CD14-positive monocyte (primary cell): Measurements from ENCODE around the gene STXBP2. TPM values are rescaled to one million over a fixed set of nuclear protein-coding genes. Genes with fewer than 3 reads are reported as not detected.

Source experiments
- DNase-seq, 3 donors: peaks; one replicate each; pipeline ENCODE4 v3.0.0-alpha.2; 2011 to 2022
- H2AFZ ChIP-seq: 2 replicates; pipeline ENCODE4 v1.6.0; 2012; ENCODE audit warnings: mild to moderate bottlenecking, low read depth, low read length, inconsistent platforms; ENCODE audit not compliant: insufficient read depth, poor library complexity, severe bottlenecking
- H3K27ac ChIP-seq, 2 donors: 1 replicate in 1 of 2; 2 replicates in 1 of 2; pipeline ENCODE4 v1.5.1; 2012 to 2013; ENCODE audit warnings: low read length in 2 of 2, control low read depth in 1 of 2, inconsistent platforms in 1 of 2, low read depth in 1 of 2, mild to moderate bottlenecking in 1 of 2
- H3K27me3 ChIP-seq, 2 donors: one replicate each; pipeline versions ENCODE4 v1.6.0 to v1.6.1; 2011 to 2013; ENCODE audit warnings: low read length in 2 of 2; ENCODE audit not compliant: control insufficient read depth in 2 of 2, insufficient read depth in 2 of 2
- H3K36me3 ChIP-seq, 2 donors: replicated peaks in 1 of 2; 1 replicate in 1 of 2; 2 replicates in 1 of 2; pipeline versions ENCODE4 v1.5.1 to v1.6.1; 2012 to 2013; ENCODE audit warnings: low read length in 2 of 2, control low read depth in 1 of 2, inconsistent platforms in 1 of 2, mild to moderate bottlenecking in 1 of 2; ENCODE audit not compliant: insufficient read depth in 2 of 2, control insufficient read depth in 1 of 2
- H3K4me1 ChIP-seq, 2 donors: 1 replicate in 1 of 2; 2 replicates in 1 of 2; pipeline versions ENCODE4 v1.5.1 to v1.6.1; 2012 to 2013; ENCODE audit warnings: low read length in 2 of 2, control low read depth in 1 of 2, inconsistent platforms in 1 of 2, mild to moderate bottlenecking in 1 of 2, moderate library complexity in 1 of 2; ENCODE audit not compliant: insufficient read depth in 2 of 2, control insufficient read depth in 1 of 2
- H3K4me2 ChIP-seq: replicated peaks from 2 replicates; pipeline ENCODE3; 2012; ENCODE audit warnings: low read length, moderate library complexity, mild to moderate bottlenecking; ENCODE audit not compliant: poor library complexity, severe bottlenecking; ENCODE audit errors: extremely low read depth
- H3K4me3 ChIP-seq, 3 experiments: fragments of 200-600 bp in 1 of 3; sonication (generic) in 1 of 3; replicated peaks in 1 of 3; 1 replicate in 2 of 3; 2 replicates in 1 of 3; pipeline ENCODE4 v1.5.1; 2011 to 2013; ENCODE audit warnings: low read length in 3 of 3, mild to moderate bottlenecking in 3 of 3, control low read depth in 2 of 3, low read depth in 2 of 3, inconsistent platforms in 1 of 3, moderate library complexity in 1 of 3
- H3K79me2 ChIP-seq: 2 replicates; pipeline ENCODE4 v1.6.0; 2012; ENCODE audit warnings: mild to moderate bottlenecking, control low read depth, inconsistent platforms, low read length, moderate library complexity; ENCODE audit not compliant: insufficient read depth
- H3K9ac ChIP-seq: 2 replicates; pipeline ENCODE4 v1.6.0; 2017; ENCODE audit warnings: low read length, mild to moderate bottlenecking; ENCODE audit not compliant: insufficient read depth, poor library complexity, severe bottlenecking
- H3K9me3 ChIP-seq, 2 donors: replicated peaks in 1 of 2; 1 replicate in 1 of 2; 2 replicates in 1 of 2; pipeline versions ENCODE4 v1.5.1 to v1.6.1; 2012 to 2013; ENCODE audit warnings: low read length in 2 of 2, control low read depth in 1 of 2; ENCODE audit not compliant: control insufficient read depth in 1 of 2, insufficient read depth in 1 of 2
- H4K20me1 ChIP-seq: 2 replicates; pipeline ENCODE4 v1.6.0; 2012; ENCODE audit warnings: mild to moderate bottlenecking, low read length, control low read depth, moderate library complexity; ENCODE audit not compliant: insufficient read depth
- H3K27ac Mint-ChIP-seq, 7 donors: one replicate each; pipeline ENCODE4 v1.8.0; 2020; ENCODE audit warnings: mild to moderate bottlenecking in 7 of 7, mixed read lengths in 7 of 7, moderate library complexity in 6 of 7, inconsistent platforms in 2 of 7
- H3K27me3 Mint-ChIP-seq, 3 donors: one replicate each; pipeline ENCODE4 v1.8.0; 2021 to 2022; ENCODE audit warnings: low read depth in 3 of 3, mild to moderate bottlenecking in 3 of 3, mixed read lengths in 3 of 3, moderate library complexity in 3 of 3, inconsistent platforms in 1 of 3
- H3K36me3 Mint-ChIP-seq, 2 donors: one replicate each; pipeline ENCODE4 v1.8.0; 2020; ENCODE audit warnings: mixed read lengths in 2 of 2, inconsistent platforms in 1 of 2, mild to moderate bottlenecking in 1 of 2
- H3K4me1 Mint-ChIP-seq: one replicate; pipeline ENCODE4 v1.8.0; 2020; ENCODE audit warnings: mild to moderate bottlenecking, mixed read lengths
- H3K4me3 Mint-ChIP-seq, 2 donors: one replicate each; pipeline ENCODE4 v1.8.0; 2020; ENCODE audit warnings: mild to moderate bottlenecking in 2 of 2, mixed read lengths in 2 of 2, moderate library complexity in 1 of 2
- H3K9me3 Mint-ChIP-seq, 7 donors: one replicate each; pipeline ENCODE4 v1.8.0; 2020 to 2022; ENCODE audit warnings: mixed read lengths in 7 of 7, mild to moderate bottlenecking in 6 of 7, moderate library complexity in 6 of 7, inconsistent platforms in 2 of 7
- CTCF ChIP-seq: fragments of 200-600 bp; IDR thresholded peaks from one replicate; pipeline ENCODE4 v1.8.0; 2022; ENCODE audit warnings: antibody characterized with exemption, mild to moderate bottlenecking
- WGBS: methylation state at CpG from one replicate; pipeline ENCODE4 v1.1.5; 2013; ENCODE audit warnings: missing lambda C conversion rate; ENCODE audit not compliant: insufficient coverage; 5-methylcytosine and 5-hydroxymethylcytosine counted together
- intact Hi-C, 2 donors: fragments of 100-400 bp; cut with micrococcal nuclease; formaldehyde crosslinking; loops; one replicate each; pipeline versions ENCODE4 v1.15.0 to v1.15.1; 2023
- polyA plus RNA-seq, 3 donors: library from polyadenylated mRNA; depleted of rRNA in 1 of 3; unstranded in 2 of 3; stranded (reverse) in 1 of 3; fragments of 300-500 nt in 2 of 3; fragments of >200 nt in 1 of 3; fragmentation: Illumina TruSeq in 2 of 3; gene quantifications; 1 replicate in 2 of 3; 2 replicates in 1 of 3; pipeline ENCODE4 v1.2.3, GENCODE V29; 2012 to 2021

Gene STXBP2
- polyA plus RNA-seq, 3 donors: 249 to 846 (median 327) TPM

- Histone ChIP-seq H3K4me1 (peaks cover 66 to 78% of the 10 kb centered on the region in 2 donors), H3K79me2 (peaks cover 92% of the 10 kb centered on the region), H3K4me3 (peak overlapping the region in 2 of 3 experiments; percentile 7 to 96), H3K27me3 (no peaks in the 10 kb centered on the region), H3K9me3 (no peaks in the 10 kb centered on the region), H3K4me2 (peak overlapping the region; percentile 97), H3K36me3 (peaks cover 12 to 22% of the 10 kb centered on the region in 2 donors), H3K27ac (peak overlapping the region; percentile 76 to 96), H3K9ac (peak overlapping the region; percentile 98), H4K20me1 (peaks cover 23% of the 10 kb centered on the region), H2AFZ (no peak overlapping the region)
- WGBS: 60% methylated on average over 19 of the region's 22 CpGs
- TF ChIP-seq CTCF: no peak
- Mint-ChIP-seq H3K9me3 (no peaks in the 10 kb centered on the region), H3K4me1 (peaks cover 62% of the 10 kb centered on the region), H3K27ac (peak overlapping the region; percentile 93 to 99 (median 98)), H3K36me3 (peaks cover 14 to 36% of the 10 kb centered on the region in 2 donors), H3K4me3 (peak overlapping the region; percentile 69 to 71), H3K27me3 (peaks cover 0 to 2% (median 0%) of the 10 kb centered on the region in 3 donors)
- peak in 1 of 3 donors; percentile 11 for DNase-seq
- intact Hi-C loops: loop anchor here (2.0 to 5.0 kb wide), 4 partner anchors 33 to 119 kb away; partner anchors contain the start of gene STXBP2 (in 2 of the 2)
These were observed 43.1 kb downstream of the STXBP2 start for GRCh38 chr19:7679771-7680605.

GRCh38 chr19:7680606-7681339 lies 43.9 kb downstream of the STXBP2 start, which contains the start of gene TRAPPC5:
TSS of gene TRAPPC5 (plus strand) at chr19:7680833. CDS start at chr19:7682254, 1,421 bp downstream.
- Mint-ChIP-seq H3K4me3 (peak within 1 kb of the TSS; percentile 89 to 92), H3K36me3 (peaks cover 20 to 44% of the 10 kb centered on the region in 2 donors), H3K27ac (peak within 1 kb of the TSS; percentile 95 to 99 (median 98)), H3K27me3 (peaks cover 0 to 2% (median 0%) of the 10 kb centered on the region in 3 donors), H3K9me3 (no peaks in the 10 kb centered on the region), H3K4me1 (peaks cover 61% of the 10 kb centered on the region)
- H3K36me3 ChIP-seq: peaks cover 12 to 30% of the 10 kb centered on the region in 2 donors
- H3K27me3 ChIP-seq: no peaks in the 10 kb centered on the region
- DNase-seq: peak; percentile 85 to 89 (median 89)
- TF ChIP-seq CTCF: peak; percentile 95
- H3K9ac ChIP-seq: peak within 1 kb of the TSS; percentile 98
- H4K20me1 ChIP-seq: peaks cover 30% of the 10 kb centered on the region
- H3K9me3 ChIP-seq: no peaks in the 10 kb centered on the region
- H3K79me2 ChIP-seq: peaks cover 90% of the 10 kb centered on the region
- peaks cover 58 to 70% of the 10 kb centered on the region in 2 donors for H3K4me1 ChIP-seq
- peak within 1 kb of the TSS; percentile 68 for H2AFZ ChIP-seq
- H3K4me2 ChIP-seq: peak within 1 kb of the TSS; percentile 97
- H3K4me3 ChIP-seq: peak within 1 kb of the TSS; percentile 95 to 99 (median 96)
- peak within 1 kb of the TSS; percentile 96 for H3K27ac ChIP-seq
- under 1% methylated on average over 59 of the region's 79 CpGs for WGBS
- intact Hi-C loops: loop anchor here (2.0 to 5.0 kb wide), 4 partner anchors 33 to 118 kb away; partner anchors contain the start of gene STXBP2 (in 1 of the 2)
